ENCODE measurements around the gene TAAR6. TPM values are rescaled to one million over a fixed set of nuclear protein-coding genes. Genes with fewer than 3 reads are reported as not detected.

Gene TAAR6
- total and polyA plus RNA-seq, 2 of the 8 experiments (the other 6 are each of a cell fraction or from before 2014, with no cell fraction given), result 0.06 TPM; not detected in 1

- Histone ChIP-seq H3K4me1 (replicated peaks in 1 of 4; ENCODE audit: control insufficient read depth in 3 of 4, insufficient read depth in 4 of 4, low read length in 3 of 4) (no peaks in the 10 kb centered on the region), H2BK120ac (replicated peaks; ENCODE audit: low read depth, low read length) (no peak overlapping the region), H3K23ac (ENCODE audit: insufficient read length) (no peak overlapping the region), H3K79me2 (ENCODE audit: control insufficient read depth in 1 of 2, insufficient read depth in 2 of 2, low read length in 2 of 2) (no peaks in the 10 kb centered on the region), H2BK20ac (ENCODE audit: low read length) (no peak overlapping the region), H2BK5ac (ENCODE audit: low read depth, low read length) (no peak overlapping the region), H3K56ac (replicated peaks; ENCODE audit: insufficient read length, low read depth, low read length) (no peak overlapping the region), H3K27me3 (replicated peaks in 1 of 4; ENCODE audit: control insufficient read depth in 3 of 4, extremely low read depth in 1 of 4, insufficient read depth in 3 of 4, low read length in 3 of 4) (no peaks in the 10 kb centered on the region), H2AFZ (ENCODE audit: low read length) (no peak overlapping the region; the same call in 1 of the 2 replicates), H3K9me3 (ENCODE audit: insufficient read depth in 2 of 2, low read depth in 1 of 2, low read length in 1 of 2) (no peaks in the 10 kb centered on the region), H4K8ac (ENCODE audit: extremely low read depth, insufficient read depth, low read length) (no peak overlapping the region), H3K27ac (ENCODE audit: low read depth, low read length) (no peak overlapping the region), H3K36me3 (ENCODE audit: control insufficient read depth in 2 of 4, insufficient read depth in 4 of 4, low read length in 3 of 4) (no peaks in the 10 kb centered on the region), H3K79me1 (ENCODE audit: low read depth, low read length) (no peaks in the 10 kb centered on the region), H3K4me2 (ENCODE audit: insufficient read depth in 1 of 2, low read depth in 2 of 2, low read length in 2 of 2) (no peak overlapping the region), H3K18ac (ENCODE audit: extremely low read depth, low read length) (no peak overlapping the region), H3K4me3 (ENCODE audit: extremely low read depth in 1 of 4, insufficient read depth in 2 of 4, low read depth in 3 of 4, low read length in 4 of 4) (no peak overlapping the region), H4K20me1 (replicated peaks in 1 of 2; ENCODE audit: control insufficient read depth in 1 of 2, insufficient read depth in 2 of 2, low read length in 2 of 2) (no peaks in the 10 kb centered on the region), H2AK5ac (ENCODE audit: low read depth, low read length) (no peak overlapping the region), H4K5ac (ENCODE audit: insufficient read length, low read depth, low read length) (no peak overlapping the region), H4K91ac (replicated peaks; ENCODE audit: insufficient read length, low read length) (no peak overlapping the region), H3K23me2 (ENCODE audit: low read depth, low read length) (no peaks in the 10 kb centered on the region), H3K14ac (ENCODE audit: insufficient read length) (no peak overlapping the region), H3K4ac (replicated peaks; ENCODE audit: insufficient read length, low read depth, low read length) (no peak overlapping the region), H2BK12ac (ENCODE audit: low read depth, low read length) (no peak overlapping the region), H3K9ac (replicated peaks in 1 of 4; ENCODE audit: extremely low read depth in 1 of 4, low read depth in 3 of 4, low read length in 3 of 4) (no peak overlapping the region), H2BK15ac (ENCODE audit: low read length) (no peak overlapping the region)
- WGBS, 2 experiments (ENCODE audit: extremely low coverage in 1 of 2, insufficient coverage in 1 of 2, insufficient read length in 1 of 2, insufficient replicate concordance in 2 of 2, low coverage in 1 of 2, low lambda C conversion rate in 2 of 2, missing lambda C conversion rate in 1 of 2), result 64% methylated on average over 4 of the region's 4 CpGs; no CpG with 5 or more reads in 1 of the 2 experiments
- no peak for TF ChIP-seq SRF (IDR thresholded peaks at IDR 0.05; ENCODE audit: low read depth, low read length)
- TF ChIP-seq SIRT6 (IDR thresholded peaks at IDR 0.05; ENCODE audit: low read length), result no peak
- TF ChIP-seq CBX5 (IDR thresholded peaks at IDR 0.05; ENCODE audit: low read depth, low read length), result no peak
- no peak for TF ChIP-seq SIN3A (conservative IDR thresholded peaks at IDR 0.05 in 1 of 2, IDR thresholded peaks at IDR 0.05 in 1 of 2; ENCODE audit: low read depth in 1 of 2, low read length in 2 of 2)
- TF ChIP-seq RBBP5 (IDR thresholded peaks at IDR 0.05; ENCODE audit: borderline replicate concordance, low read depth, low read length), result no peak
- no peak for TF ChIP-seq SP4 (IDR thresholded peaks at IDR 0.05; ENCODE audit: low read length)
- TF ChIP-seq RAD21 (IDR thresholded peaks at IDR 0.05 in 1 of 2, conservative IDR thresholded peaks at IDR 0.05 in 1 of 2; ENCODE audit: low read depth in 2 of 2, low read length in 2 of 2), result no peak
- no peak for TF ChIP-seq POU5F1 (IDR thresholded peaks at IDR 0.05; ENCODE audit: low read depth, low read length)
- CTCF ChIA-PET (ENCODE audit: partially characterized antibody), result interaction anchor here (0.6 to 1.4 kb wide), 2 partner anchors 11 to 111 kb away, joined by 3 to 5 read pairs; no protein-coding TSS in a partner anchor
- POLR2A ChIA-PET (ENCODE audit: partially characterized antibody), result no interaction called here
- FAIRE-seq (no peak), DNase-seq (ENCODE audit: low read depth in 1 of 2, low spot score in 2 of 2) (no peak)
Measured at GRCh38 chr6:132612449-132613108, 42.5 kb downstream of the TAAR6 start.
